Dermis microvascular lymphatic vessel endothelial cell (primary cell): ENCODE results near the gene FBXL7. TPM values are rescaled to one million over a fixed set of nuclear protein-coding genes. Genes with fewer than 3 reads are reported as not detected.

ENCODE experiments used
- DNase-seq, 2 donors: peaks; one replicate each; pipeline versions ENCODE4 v3.0.0 to v3.0.0-alpha.2; 2010; ENCODE audit warnings: low read depth in 2 of 2
- total RNA-seq: library from RNA; depleted of rRNA; stranded (reverse); fragments of >200 nt; gene quantifications from 2 replicates; pipeline ENCODE4 v1.2.1, GENCODE V29; 2014

The FBXL7 gene
- total RNA-seq, 1 donor from 2014 or later, result 8.6 TPM

DNA sequence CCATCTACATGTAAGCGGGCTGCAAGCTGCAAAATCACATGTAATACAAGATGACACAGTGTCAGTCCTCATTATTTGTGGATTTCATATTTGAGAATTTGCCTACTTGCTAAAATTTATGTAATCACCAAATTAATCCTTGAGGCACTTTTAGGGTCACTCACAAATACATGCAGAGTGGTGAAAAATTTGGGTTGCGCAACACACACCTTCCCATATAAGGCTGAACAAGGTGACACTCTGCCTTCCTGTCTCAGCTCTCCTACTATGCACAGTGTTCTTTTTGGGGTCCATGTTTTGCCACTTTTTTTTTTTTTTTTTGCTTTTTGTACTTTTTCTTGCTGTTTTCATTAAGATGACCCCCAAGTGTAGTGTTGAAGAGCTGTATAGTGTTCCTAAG lies 111.0 kb downstream of the FBXL7 start:
- DNase-seq, result no peak

GRCh38 chr5:15612915-15613635 lies 113.1 kb downstream of the FBXL7 start:
- DNase-seq, result no peak

- no peak for DNase-seq
Measured at GRCh38 chr5:15614679-15615078, 114.7 kb downstream of the FBXL7 start.

DNA sequence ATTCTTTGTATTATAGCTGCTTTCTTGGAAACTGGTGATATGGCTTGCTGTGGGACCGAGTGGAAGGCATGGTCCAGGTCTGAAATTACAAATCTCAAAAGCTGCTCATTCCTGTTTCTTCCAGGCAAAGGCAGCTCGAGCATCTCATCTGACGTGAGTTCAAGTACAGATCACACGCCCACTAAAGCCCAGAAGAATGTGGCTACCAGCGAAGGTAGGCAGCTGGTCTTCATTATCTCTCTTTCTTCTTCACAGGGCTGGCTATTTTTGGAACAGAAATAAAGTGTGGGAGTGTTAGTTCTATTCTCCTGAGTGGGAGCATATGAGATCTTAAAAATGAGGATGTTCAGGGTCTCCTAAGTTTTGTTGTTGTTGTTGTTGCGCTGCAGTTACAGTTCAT lies 115.9 kb downstream of the FBXL7 start:
- DNase-seq, result no peak

- no peak for DNase-seq
Measured at GRCh38 chr5:15618938-15619337, 119.0 kb downstream of the FBXL7 start.

DNA sequence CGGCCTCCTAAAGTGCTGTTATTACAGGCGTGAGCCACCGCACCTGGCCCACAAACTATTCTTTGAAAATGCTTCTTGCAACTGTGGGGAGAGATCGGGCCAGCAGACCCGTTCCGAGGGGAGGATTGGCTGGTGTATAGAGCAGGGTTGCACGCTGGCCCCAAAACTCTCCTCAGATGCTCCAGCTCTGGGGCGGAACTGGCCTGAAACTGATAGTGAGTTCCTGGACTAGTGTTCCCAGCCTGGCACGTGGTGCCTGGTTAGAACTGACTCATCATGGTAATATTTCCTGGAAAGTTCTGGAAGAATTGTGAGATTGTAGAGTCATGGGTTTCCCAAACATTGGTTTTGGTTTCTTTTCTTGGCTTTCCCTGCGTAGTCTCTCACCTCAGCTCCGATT lies 120.5 kb downstream of the FBXL7 start:
- peak; percentile 58 to 86 for DNase-seq

DNA sequence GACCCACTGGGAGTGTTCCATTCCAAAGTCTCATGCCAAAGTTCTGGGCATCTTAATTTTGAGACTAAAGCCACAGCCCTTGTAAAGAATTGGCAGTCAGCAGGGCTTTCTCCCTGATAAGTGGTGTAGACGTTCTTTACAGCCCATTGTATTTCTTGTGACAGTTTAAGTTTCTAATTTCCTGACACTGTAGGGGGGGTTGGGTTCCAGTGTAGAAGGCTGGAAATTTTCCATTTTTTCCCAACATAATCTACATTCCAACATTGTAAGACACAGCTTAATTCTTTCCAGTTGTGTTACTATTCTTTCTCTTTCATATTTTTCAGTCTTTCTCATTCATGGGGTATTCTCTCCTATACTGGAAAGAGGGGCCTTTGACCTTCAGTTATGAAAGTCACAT lies 121.1 kb downstream of the FBXL7 start:
- peak in 1 of 2 donors; percentile 42 for DNase-seq

- no peak for DNase-seq
Measured at GRCh38 chr5:15623794-15624193, 123.8 kb downstream of the FBXL7 start.

DNA sequence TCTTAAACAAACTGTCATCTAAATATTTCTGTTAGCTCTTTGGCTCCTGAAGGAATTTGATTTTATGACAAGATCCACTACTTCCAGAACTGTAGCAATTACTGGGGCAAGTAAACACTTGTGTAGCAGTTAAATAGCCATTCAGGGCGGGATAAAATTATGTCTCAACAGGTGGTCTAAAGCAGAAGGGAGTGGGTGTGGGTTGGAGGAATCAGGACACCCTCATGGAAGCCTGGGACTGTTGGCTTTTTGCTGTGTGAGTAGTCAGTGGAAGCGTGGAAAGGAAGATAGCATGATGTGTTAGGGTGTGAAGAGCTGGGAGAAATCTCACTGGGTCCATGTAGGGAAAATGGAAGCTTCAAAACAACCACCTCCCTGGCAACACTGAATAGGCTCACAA lies 127.1 kb downstream of the FBXL7 start:
- DNase-seq, result no peak

DNA sequence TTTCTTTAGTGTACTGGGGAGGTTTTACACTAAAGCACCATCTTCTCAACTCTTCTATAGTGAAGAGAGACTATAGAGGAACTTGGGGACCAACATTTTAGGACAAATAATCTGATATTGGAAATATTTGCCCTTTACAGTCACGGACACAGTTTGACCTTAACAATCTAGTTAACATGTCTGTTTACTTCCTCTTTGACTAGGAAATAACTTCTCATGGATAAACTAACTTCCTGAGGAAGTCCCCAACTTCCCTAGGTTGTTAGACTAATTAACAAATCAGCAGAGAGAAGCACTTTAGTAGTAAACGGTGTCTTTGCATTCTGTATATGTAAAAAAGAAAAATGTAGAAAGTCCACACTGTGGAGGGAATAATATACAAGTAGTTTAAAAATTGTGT lies 127.7 kb downstream of the FBXL7 start:
- peak in 1 of 2 donors; percentile 36 for DNase-seq

DNA sequence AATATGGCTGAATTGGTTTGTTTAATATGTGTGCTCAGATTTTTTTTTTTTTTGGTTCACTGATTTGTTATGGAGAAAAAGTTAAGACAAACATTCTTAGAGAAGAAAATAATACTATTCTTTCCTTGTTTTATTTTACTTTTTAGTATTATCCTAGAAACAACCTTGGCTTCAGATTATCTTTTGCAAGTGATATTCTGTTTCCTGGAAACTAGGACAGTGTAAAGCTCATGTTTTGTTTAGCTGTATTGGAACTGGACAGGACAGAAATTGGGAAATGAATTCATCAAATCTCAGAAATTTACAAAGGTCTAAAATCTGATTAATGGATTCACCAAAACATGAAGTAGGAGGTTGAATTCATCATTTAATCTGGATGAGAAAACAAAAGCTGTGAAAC lies 130.5 kb downstream of the FBXL7 start:
- DNase-seq, result no peak

DNA sequence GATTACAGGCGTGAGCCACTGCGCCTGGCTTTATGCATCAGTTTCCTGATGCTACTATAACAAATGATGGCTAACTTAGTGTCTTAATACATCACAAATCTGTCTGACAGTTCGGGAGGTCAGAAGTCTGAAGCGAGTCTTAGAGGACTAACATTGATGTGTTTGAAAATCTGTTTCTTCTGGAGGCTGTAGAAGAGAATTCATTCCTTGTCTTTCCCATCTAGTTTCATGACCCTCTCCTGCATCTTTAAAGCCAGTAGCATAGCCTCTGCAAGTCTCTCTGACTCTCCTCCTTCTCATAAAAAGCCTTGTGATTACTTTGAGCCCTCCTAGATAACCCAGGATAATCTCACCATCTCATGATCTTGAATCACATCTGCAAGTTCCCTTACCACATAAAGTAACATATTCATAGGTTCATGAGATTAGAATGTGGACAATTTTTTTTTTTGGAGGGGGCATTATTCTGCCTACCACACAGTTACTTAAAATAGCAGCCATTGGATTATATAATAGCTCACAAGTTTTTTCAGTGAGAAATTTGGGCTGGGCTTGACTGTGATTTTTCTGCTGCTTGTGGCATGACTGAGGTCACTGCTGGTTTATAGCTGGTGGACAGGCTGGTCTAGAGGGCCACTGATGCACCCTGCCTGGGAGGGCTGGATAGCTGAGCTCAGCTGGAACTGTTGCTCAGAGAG lies 134.8 kb downstream of the FBXL7 start:
- DNase-seq, result no peak

DNA sequence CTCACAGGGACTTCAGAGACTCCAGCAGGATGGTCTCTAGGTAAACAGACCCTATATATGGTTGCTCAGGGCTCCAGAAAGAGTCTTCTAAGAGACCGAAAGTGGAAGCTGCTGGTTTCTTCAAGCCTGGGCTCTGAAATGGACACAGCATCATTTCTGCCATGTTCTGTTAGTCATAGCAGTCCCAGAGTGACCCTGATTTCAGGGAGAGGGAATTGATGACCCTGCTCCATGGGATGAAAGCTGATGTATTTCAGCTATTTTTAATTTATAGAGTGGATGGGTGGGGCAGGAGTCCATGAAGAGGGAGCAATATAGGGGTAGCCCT lies 135.3 kb downstream of the FBXL7 start:
- DNase-seq, result no peak

GRCh38 chr5:15637345-15637744 lies 137.4 kb downstream of the FBXL7 start:
- DNase-seq, result no peak

DNA sequence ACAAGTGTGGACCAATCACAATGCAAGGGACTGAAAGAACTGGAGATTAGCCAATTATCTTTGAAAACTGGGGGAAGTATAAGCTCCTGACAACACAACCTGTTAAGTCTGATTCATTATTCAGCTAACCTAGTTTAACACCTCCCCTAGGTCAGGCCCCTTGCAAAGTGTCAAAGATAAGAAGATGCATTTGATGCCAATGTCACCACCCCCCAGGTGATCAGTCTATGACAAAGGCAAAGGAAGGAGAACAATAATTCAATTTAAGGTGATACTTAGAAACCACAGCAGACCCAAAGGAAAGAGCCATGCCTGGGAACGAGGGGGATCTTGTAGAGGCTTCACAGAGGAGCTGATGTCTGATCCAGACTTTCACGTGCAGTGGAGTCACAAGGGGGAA lies 137.9 kb downstream of the FBXL7 start:
- no peak for DNase-seq

DNA sequence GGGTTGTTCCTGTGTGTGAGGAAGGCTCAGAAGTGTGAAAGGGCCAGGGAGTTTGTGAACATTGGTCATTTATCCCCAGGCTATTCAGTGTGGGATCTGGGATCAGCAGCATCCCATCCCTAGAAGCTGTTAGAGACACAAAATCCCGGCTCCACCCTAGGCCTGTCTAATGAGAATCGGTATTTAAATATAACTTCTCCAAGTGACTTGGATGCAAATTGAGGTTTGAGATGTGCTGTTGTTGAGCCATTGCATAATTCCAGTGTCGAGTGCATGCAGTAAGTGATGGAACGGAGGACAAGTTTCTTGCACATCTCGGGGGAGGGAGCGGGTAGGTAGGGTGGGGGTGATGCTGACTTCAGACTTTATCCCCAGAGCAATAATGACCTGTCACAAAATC lies 138.3 kb downstream of the FBXL7 start:
- no peak for DNase-seq

GRCh38 chr5:15639288-15639687 lies 139.3 kb downstream of the FBXL7 start:
- no peak for DNase-seq

- no peak for DNase-seq
Measured at GRCh38 chr5:15640116-15640515, 140.1 kb downstream of the FBXL7 start.

GRCh38 chr5:15643731-15644130 lies 143.8 kb downstream of the FBXL7 start:
- DNase-seq, result no peak

GRCh38 chr5:15645381-15646160 lies 145.6 kb downstream of the FBXL7 start:
- DNase-seq, result peak; percentile 37 to 87

DNA sequence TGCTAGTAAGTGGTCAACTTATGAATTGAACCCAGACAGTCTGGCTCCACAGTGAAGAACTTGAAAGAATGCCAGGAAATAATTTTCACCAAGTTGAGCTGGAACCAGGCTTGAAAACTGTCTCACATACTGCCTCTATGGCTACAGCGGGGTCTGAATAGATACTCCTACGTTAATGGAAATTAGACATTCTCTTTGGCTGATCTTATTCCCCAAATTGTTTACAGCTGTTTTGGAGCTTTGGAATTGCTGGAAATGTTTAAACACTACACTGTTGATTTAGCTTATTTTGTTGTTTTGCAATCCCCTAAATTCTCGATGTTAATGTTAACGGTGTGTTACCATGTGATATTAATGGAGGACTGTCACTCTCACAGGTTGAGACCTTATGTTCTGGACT lies 146.4 kb downstream of the FBXL7 start:
- no peak for DNase-seq

GRCh38 chr5:15647251-15647650 lies 147.3 kb downstream of the FBXL7 start:
- DNase-seq, result no peak

GRCh38 chr5:15650266-15650665 lies 150.3 kb downstream of the FBXL7 start:
- no peak for DNase-seq
